Activated naive CD8-positive, alpha-beta T cell (primary cell): Measurements from ENCODE around the gene GPR162.
A peak's percentile ranks its signal among the peaks of the same experiment; 100 is the strongest.

Experiments used
- H3K27ac Mint-ChIP-seq: one replicate; pipeline ENCODE4 v1.8.0; 2021; ENCODE audit warnings: mixed read lengths
- H3K27me3 Mint-ChIP-seq: one replicate; pipeline ENCODE4 v1.8.0; 2021; ENCODE audit warnings: mixed read lengths
- H3K36me3 Mint-ChIP-seq: one replicate; pipeline ENCODE4 v1.8.0; 2021; ENCODE audit warnings: mixed read lengths
- H3K4me1 Mint-ChIP-seq: one replicate; pipeline ENCODE4 v1.8.0; 2021; ENCODE audit warnings: low read depth, mixed read lengths
- H3K4me3 Mint-ChIP-seq: one replicate; pipeline ENCODE4 v1.8.0; 2021; ENCODE audit warnings: mild to moderate bottlenecking, mixed read lengths
- H3K9me3 Mint-ChIP-seq: one replicate; pipeline ENCODE4 v1.8.0; 2021; ENCODE audit warnings: low read depth, mixed read lengths

Gene GPR162

GRCh38 chr12:6849427-6849826, 27.8 kb downstream of the GPR162 start:
- Mint-ChIP-seq H3K27ac (no peak overlapping the region), H3K27me3 (no peaks in the 10 kb centered on the region), H3K4me1 (peaks cover 16% of the 10 kb centered on the region), H3K4me3 (peak overlapping the region; percentile 61), H3K36me3 (peaks cover 4% of the 10 kb centered on the region), H3K9me3 (no peaks in the 10 kb centered on the region)

GRCh38 chr12:6849976-6850560, 28.4 kb downstream of the GPR162 start:
- Mint-ChIP-seq H3K4me1 (peaks cover 16% of the 10 kb centered on the region), H3K27ac (no peak overlapping the region), H3K9me3 (no peaks in the 10 kb centered on the region), H3K4me3 (peak overlapping the region; percentile 61), H3K27me3 (no peaks in the 10 kb centered on the region), H3K36me3 (no peaks in the 10 kb centered on the region)

DNA sequence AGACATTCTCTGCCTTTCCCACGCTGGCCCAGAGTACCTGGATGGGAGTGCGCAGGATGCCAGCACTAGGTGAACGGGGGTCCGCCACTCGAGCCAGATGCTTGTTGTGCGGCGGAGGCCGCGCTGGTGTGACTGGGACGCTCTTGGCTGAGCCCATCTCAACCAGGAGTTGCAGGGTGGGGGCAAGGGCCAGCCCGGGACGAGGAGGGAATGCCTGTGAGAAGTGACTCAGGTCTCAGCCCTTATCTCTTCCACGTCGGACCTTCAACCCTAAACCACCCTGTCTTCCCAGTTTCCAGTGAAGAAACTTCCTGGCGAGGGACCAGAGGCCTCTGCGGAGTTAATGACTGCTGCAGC, 29.2 kb downstream of the GPR162 start:
- Mint-ChIP-seq H3K36me3 (no peaks in the 10 kb centered on the region), H3K4me3 (no peak overlapping the region), H3K9me3 (no peaks in the 10 kb centered on the region), H3K27ac (peak overlapping the region; percentile 100), H3K27me3 (no peaks in the 10 kb centered on the region), H3K4me1 (peaks cover 16% of the 10 kb centered on the region)

DNA sequence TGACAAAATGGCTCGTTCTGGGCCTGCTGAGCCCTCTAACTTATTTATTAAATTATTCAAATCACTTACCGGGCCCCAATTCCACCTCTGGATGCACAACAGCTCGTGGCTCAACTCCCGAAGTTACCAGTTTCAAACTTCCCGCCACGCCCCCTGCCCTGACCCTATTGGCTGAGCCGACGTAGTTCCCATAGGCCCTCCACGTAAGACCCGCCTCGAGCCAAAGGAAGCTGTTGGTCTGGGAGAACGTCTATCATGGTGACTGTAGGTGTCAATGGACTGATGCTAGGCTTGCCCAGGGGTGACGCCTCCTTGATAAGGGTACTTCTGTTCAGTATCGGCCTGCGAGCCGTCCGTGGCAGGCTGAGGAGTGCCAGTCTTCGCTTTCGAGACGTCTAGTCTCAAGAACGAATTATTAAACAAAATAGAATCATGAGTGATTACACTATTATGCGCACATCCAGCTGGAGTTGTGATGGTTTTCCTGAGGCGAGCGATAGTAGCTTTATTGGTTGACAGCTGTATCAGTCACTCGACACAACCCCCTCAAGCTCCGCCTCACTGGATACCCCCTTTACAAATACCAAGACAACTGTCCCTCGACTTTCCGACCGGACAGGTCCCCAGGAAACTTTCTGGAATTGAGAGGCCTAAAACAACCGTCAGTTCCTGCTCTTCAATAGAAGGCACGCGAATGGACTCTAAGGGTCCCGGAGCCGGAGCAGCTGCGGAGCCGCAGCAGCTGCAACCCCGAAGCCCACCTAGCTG, 29.7 kb downstream of the GPR162 start, which contains the start of gene CDCA3:
Gene CDCA3 (minus strand): TSS at position 134 of the 768 bp plus-strand sequence. CDS start 334 bp downstream, outside the sequence.
- peak within 1 kb of the TSS; percentile 99 for H3K4me3 Mint-ChIP-seq

GRCh38 chr12:6851921-6852650, 30.5 kb downstream of the GPR162 start, which contains the start of gene USP5:
TSS of gene USP5 (plus strand) at chr12:6852150. CDS start at chr12:6852180, 30 bp downstream.
- Mint-ChIP-seq H3K36me3 (no peaks in the 10 kb centered on the region), H3K27ac (peak within 1 kb of the TSS; percentile 100), H3K9me3 (no peaks in the 10 kb centered on the region), H3K4me3 (peak within 1 kb of the TSS; percentile 99), H3K27me3 (no peaks in the 10 kb centered on the region), H3K4me1 (peaks cover 16% of the 10 kb centered on the region)

More for the DNA sequence above, 29.7 kb downstream of the GPR162 start, which contains the start of gene CDCA3:
- H3K36me3 Mint-ChIP-seq = no peaks in the 10 kb centered on the region
- peak within 1 kb of the TSS; percentile 100 for H3K27ac Mint-ChIP-seq
- H3K9me3 Mint-ChIP-seq = no peaks in the 10 kb centered on the region
- no peaks in the 10 kb centered on the region for H3K27me3 Mint-ChIP-seq
- peaks cover 16% of the 10 kb centered on the region for H3K4me1 Mint-ChIP-seq

GRCh38 chr12:6852651-6853354, 31.2 kb downstream of the GPR162 start:
- H3K27me3 Mint-ChIP-seq = no peaks in the 10 kb centered on the region
- H3K4me3 Mint-ChIP-seq = peak overlapping the region; percentile 99
- no peaks in the 10 kb centered on the region for H3K9me3 Mint-ChIP-seq
- peak overlapping the region; percentile 100 for H3K27ac Mint-ChIP-seq
- H3K36me3 Mint-ChIP-seq = no peaks in the 10 kb centered on the region
- peaks cover 16% of the 10 kb centered on the region for H3K4me1 Mint-ChIP-seq

DNA sequence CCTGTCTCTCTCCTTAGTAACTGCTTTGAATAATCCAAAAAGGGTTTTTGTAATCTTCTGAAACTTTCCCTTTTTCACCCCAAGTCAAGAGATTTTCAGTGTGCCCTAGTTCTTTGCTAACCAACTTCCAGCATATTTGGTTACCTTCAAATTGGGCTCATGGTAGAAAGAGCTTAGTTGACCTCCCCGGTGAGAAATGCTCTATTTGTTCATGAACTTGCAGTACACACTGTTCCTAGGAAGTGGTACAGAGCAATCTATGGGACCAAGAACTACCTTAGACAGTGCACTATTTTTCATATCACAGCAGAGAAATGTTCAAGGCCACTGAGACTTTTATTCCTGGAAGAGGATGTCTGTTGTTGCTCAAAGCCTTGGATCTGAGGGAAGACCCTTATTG, 32.0 kb downstream of the GPR162 start:
- no peaks in the 10 kb centered on the region for H3K36me3 Mint-ChIP-seq

GRCh38 chr12:6854036-6854435, 32.4 kb downstream of the GPR162 start:
- Mint-ChIP-seq H3K4me3 (peak overlapping the region; percentile 99), H3K4me1 (peaks cover 16% of the 10 kb centered on the region), H3K27ac (peak overlapping the region; percentile 100), H3K36me3 (no peaks in the 10 kb centered on the region), H3K9me3 (no peaks in the 10 kb centered on the region), H3K27me3 (no peaks in the 10 kb centered on the region)

More for the DNA sequence above, 32.0 kb downstream of the GPR162 start:
- peak overlapping the region; percentile 99 for H3K4me3 Mint-ChIP-seq
- no peaks in the 10 kb centered on the region for H3K27me3 Mint-ChIP-seq
- peaks cover 16% of the 10 kb centered on the region for H3K4me1 Mint-ChIP-seq
- H3K27ac Mint-ChIP-seq = peak overlapping the region; percentile 100
- no peaks in the 10 kb centered on the region for H3K9me3 Mint-ChIP-seq

DNA sequence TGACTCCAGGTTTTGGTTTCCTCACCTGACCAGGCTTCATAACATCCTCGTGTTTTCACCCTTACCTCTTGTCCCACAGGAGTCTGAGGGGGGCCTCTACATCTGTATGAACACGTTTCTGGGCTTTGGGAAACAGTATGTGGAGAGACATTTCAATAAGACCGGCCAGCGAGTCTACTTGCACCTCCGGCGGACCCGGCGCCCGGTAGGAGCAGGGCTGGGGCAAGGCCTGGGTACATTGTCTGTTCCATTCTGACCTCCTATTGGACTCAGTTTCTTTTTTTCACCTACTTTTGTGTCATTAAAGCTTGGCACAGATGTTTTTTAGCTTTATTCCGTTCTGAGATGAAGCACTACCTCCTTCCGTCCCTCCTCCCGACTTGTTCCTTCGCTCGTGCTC, 33.7 kb downstream of the GPR162 start:
- Mint-ChIP-seq H3K4me3 (no peak overlapping the region), H3K9me3 (no peaks in the 10 kb centered on the region), H3K36me3 (peaks cover under 1% of the 10 kb centered on the region), H3K27me3 (no peaks in the 10 kb centered on the region), H3K27ac (peak overlapping the region; percentile 46), H3K4me1 (peaks cover 16% of the 10 kb centered on the region)

GRCh38 chr12:6858799-6859198, 37.2 kb downstream of the GPR162 start:
- H3K27ac Mint-ChIP-seq = no peak overlapping the region
- H3K4me1 Mint-ChIP-seq = peaks cover 5% of the 10 kb centered on the region
- no peak overlapping the region for H3K4me3 Mint-ChIP-seq
- H3K36me3 Mint-ChIP-seq = peaks cover 6% of the 10 kb centered on the region
- H3K9me3 Mint-ChIP-seq = no peaks in the 10 kb centered on the region
- H3K27me3 Mint-ChIP-seq = no peaks in the 10 kb centered on the region

- Mint-ChIP-seq H3K9me3 (no peaks in the 10 kb centered on the region), H3K27me3 (no peaks in the 10 kb centered on the region), H3K27ac (no peak overlapping the region), H3K36me3 (peaks cover 6% of the 10 kb centered on the region), H3K4me1 (no peaks in the 10 kb centered on the region), H3K4me3 (no peak overlapping the region)
These were observed 38.5 kb downstream of the GPR162 start for GRCh38 chr12:6860116-6860515.

- Mint-ChIP-seq H3K36me3 (peaks cover 6% of the 10 kb centered on the region), H3K4me3 (no peak overlapping the region), H3K4me1 (peaks cover 5% of the 10 kb centered on the region), H3K9me3 (no peaks in the 10 kb centered on the region), H3K27me3 (no peaks in the 10 kb centered on the region), H3K27ac (no peak overlapping the region)
These were observed 39.3 kb downstream of the GPR162 start for GRCh38 chr12:6860942-6861341.

GRCh38 chr12:6861391-6861790, 39.8 kb downstream of the GPR162 start:
- Mint-ChIP-seq H3K27me3 (no peaks in the 10 kb centered on the region), H3K9me3 (no peaks in the 10 kb centered on the region), H3K36me3 (peaks cover 6% of the 10 kb centered on the region), H3K27ac (no peak overlapping the region), H3K4me3 (no peak overlapping the region), H3K4me1 (peaks cover 8% of the 10 kb centered on the region)

DNA sequence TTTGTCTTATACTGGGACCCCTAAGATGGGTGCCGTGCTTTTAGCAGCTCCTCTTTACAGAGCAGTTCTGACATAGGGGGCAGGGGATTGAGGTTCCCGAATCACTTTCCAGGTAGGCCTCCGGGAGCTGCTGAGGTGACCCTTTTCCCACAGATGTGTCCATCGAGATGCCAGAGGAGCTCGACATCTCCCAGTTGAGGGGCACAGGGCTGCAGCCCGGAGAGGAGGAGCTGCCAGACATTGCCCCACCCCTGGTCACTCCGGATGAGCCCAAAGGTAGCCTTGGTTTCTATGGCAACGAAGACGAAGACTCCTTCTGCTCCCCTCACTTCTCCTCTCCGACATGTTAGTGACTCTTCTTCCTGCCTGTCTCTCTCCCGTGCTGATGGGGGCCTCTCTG, 41.4 kb downstream of the GPR162 start:
- H3K36me3 Mint-ChIP-seq = peaks cover 6% of the 10 kb centered on the region
- H3K9me3 Mint-ChIP-seq = no peaks in the 10 kb centered on the region
- H3K4me3 Mint-ChIP-seq = no peak overlapping the region
- H3K27me3 Mint-ChIP-seq = no peaks in the 10 kb centered on the region
- peaks cover 15% of the 10 kb centered on the region for H3K4me1 Mint-ChIP-seq
- H3K27ac Mint-ChIP-seq = no peak overlapping the region
